ENCODE data around the gene EBF3.

GRCh38 chr10:129932182-129932581 is 31.9 kb downstream of the EBF3 start:
- TF ChIP-seq POLR2AphosphoS5 (IDR thresholded peaks at IDR 0.05; ENCODE audit: low read depth, low read length) (no peak), TAF1 (IDR thresholded peaks at IDR 0.05; ENCODE audit: borderline replicate concordance, insufficient read depth, low read length) (no peak), SIN3A (IDR thresholded peaks at IDR 0.05; ENCODE audit: borderline replicate concordance, insufficient read depth, low read length) (no peak), REST (IDR thresholded peaks at IDR 0.05; ENCODE audit: insufficient read depth in 1 of 2, low read depth in 2 of 2, low read length in 2 of 2) (no peak)

All from PFSK-1 (cell line).